HG03439 (cell line): Measurements from ENCODE around the gene EXOC4.

Experiments used
- ATAC-seq: cut with Tn5 transposase; IDR thresholded peaks from one replicate; pipeline ENCODE4 v1.9.1; 2021; ENCODE audit warnings: mild to moderate bottlenecking, moderate library complexity; ENCODE audit not compliant: unreplicated experiment

EXOC4 gene

DNA sequence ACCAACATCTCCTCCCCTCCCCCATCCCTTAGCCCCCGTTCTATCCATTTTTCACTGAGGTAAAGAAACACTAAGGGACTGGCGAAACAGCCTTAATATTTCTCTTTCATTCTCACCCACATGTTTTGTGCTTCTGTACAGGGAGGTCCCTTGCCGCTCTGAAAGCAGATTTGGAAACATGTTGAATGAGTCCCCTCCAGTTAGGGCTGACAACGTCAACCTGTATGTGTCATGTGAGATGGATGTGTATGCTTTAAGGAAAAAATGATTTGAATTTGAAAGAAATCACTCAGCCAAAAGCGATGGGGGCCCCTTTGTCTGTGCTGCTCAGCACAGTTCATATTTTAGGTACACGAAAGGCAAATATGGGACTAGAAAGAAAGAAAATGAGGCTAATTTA is 560.0 kb downstream of the EXOC4 start:
- ATAC-seq = no peak

DNA sequence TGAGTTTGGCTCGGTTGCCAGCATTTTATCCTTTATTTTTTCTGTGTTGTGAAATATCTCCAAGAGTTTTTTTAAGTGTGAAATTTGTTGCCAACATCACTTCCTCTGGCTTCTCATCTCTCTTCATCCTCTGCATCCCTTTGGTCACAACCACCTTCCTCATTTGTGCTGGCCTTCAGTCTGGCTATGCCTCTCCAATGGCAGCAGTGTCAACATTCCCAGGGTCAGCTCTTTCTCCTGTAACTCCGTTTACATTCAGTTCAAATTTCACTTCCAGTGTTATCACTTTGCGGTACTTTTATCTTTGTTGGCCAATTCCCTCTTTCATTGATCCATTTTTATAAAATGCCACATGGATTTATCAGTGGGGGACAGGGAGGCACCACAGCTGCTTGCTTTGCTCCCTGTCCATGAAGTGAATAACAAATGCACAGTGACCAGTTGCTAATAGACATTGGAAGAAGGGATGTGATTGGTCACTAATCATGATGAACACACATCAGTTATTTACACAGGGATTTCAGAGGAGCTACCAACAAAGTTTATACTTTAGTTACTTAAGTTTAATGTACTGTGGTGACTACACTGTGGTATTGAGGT is 562.8 kb downstream of the EXOC4 start:
- ATAC-seq = no peak

DNA sequence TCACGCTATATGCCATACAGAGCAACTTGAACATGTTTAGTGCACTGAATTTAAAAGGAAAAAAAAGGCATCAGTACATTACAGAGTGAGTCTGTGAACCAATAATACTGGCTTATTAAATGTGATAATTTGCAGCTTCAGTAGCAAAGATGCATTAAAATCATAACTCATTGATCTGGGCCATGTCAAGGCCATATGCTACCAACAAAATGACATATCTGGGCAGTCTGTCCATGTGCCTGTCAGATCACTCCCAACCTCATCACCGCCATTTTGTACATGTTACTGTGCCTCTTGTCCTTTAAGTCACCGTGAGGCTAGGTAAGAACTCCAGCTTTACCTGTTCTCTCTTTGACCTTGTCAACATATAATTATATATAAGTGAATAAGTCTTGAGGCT is 566.8 kb downstream of the EXOC4 start:
- no peak for ATAC-seq

DNA sequence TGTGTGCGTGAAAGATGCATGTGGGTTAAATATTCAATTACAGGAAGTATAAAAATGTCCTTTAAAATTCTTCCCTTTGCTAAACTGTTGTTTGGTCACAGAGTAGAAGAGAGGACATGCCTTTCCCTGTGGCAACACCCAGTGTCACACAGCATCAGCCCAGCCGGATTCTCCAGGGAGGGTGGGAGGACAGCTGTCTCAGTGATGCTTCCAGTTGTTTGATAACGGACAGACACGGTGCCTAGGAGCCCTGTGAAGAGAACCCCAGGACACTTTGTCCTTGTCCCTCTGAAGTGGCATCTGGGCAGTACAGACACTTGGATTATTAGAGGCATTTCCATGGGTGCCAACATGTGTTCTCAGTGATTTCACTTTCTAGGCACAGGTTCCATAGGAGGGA is 567.7 kb downstream of the EXOC4 start:
- no peak for ATAC-seq

DNA sequence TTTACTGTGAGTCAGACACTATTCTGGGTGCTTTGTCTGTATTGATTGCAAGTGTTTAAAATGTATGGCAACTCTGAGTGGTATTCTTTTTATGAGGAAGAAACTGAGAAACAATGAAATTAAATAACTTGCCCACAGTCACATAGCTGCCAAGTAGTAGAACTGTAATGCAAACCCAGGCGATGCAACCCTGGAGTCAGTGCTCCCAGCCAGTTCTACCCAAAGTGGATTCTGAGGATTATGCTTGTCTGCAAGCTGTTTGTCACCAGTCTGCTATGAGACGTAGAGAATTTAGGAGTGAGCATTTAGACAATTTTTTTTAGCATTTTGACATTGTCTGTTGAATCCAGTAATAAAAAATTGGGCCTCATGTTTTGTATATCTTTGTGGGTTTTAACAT is 568.3 kb downstream of the EXOC4 start:
- ATAC-seq = no peak

DNA sequence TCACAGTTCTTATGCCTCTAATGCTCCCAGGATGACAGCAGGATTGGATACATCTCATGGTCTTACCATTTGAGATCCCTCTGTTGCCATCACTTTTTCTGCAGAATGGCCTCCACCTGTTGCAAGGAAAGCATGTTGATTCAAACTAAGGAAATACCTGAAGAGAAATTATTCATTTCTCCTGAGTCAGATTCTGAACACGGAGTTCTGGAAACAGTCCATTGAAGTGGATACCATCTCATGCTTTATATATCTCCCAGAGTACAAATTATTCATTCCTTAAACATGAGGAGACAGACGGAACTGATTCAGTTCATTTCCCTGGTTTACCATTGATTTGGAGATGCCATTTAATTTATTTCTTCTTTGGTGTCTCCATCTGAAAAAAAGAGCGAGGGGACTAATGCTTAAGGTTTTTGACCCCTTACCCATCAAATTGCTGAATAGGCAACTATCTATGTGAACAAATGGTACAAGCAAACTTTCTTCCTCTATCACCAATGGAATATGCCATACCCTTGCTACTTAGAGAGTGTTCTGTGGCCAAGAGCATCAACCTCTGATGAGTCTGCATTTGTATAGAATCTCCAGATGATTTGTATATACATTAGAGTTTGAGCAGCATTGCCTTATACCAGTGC is 569.2 kb downstream of the EXOC4 start:
- ATAC-seq = no peak

DNA sequence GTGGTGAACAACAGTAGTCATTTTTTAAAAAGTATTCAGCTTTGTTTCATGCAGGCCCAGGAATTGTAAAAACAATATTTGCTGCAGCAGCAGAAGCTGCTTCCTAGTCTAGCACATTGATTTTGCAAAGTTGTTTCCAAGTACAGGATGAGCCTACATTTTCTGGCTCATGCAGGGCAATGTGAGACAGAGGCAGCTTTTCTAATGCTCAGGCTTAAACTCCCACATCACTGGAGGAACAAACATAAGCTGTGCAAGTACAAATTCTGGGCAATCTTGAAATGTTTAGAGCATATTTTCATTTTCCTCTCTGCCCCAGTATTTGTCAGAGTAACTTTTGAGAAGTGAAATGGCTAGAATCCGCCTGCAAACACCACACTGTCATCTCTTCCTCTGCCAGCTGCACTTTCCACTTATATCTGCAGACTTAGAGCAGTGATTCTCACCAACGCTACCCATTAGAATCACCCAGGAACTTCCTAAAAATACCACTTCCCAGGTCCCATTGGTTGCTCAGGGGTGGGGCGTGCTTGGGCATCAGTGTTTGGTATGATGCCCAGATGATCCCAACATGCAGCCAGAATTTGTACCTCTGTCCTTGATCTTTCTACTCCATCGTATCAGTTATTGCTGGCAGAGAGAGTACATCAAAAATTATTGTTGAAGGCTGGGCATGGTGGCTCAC is 570.1 kb downstream of the EXOC4 start:
- ATAC-seq = no peak

DNA sequence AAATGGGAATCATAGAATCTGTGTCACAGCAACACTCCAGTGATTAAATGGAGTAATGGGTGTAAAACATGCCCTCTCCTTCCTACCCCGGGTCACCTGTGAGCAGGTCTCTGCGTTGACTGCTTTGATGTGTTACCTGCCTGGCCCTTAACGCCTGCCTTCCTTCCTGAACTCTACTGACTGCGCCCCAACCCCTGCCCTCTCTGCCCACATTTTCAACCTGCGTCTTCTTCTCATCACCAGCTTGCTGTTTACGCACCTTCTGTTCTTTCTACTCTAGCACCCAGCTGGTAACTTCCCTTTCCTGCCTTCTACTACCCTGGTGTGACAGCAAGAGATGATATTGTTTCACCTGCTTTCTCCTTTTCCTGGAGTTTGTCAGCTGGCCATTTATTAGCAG is 571.3 kb downstream of the EXOC4 start:
- no peak for ATAC-seq

DNA sequence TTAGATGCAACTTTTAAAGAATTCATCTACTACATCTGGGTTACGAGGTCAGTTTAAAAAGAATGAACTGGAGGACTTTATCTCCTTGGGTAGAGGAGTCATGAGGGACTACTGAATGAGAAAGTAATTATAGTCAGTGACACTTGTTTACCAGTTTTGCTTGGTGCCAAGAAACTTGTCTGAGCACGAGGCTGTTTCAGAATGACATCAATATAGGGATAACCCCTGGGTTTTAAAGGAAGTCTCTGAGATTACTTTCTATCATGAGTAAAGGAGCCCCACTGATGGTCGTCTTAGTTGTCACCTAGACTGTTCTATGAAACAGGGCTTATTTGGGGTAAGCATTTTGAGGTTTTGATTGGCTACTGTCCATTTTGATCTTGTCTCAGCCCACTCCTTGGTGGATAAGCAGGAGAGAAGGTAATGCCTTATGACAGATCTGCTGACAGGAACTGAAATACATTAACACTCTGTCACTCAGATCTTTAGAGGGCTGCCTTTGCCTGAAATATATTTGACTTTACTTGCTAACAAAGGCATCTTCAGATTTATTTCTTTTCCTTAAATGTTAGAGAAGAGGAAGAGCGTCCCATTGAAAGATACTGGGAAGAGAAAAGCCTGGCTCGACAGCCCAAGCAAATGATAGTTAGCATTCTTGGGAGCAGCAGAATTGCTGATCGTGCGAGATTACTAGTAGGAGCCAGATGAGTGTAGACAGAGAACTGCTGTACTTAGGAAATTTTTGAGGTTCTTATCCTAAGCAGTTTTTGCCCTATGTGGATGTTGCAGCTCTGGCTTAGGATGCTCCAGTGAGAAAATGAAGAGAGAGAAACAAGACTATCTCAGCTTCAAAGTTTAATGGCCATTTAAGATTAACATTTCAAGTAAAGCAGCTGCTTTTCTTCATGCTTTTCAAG is 575.1 kb downstream of the EXOC4 start:
- peak; percentile 81 for ATAC-seq

DNA sequence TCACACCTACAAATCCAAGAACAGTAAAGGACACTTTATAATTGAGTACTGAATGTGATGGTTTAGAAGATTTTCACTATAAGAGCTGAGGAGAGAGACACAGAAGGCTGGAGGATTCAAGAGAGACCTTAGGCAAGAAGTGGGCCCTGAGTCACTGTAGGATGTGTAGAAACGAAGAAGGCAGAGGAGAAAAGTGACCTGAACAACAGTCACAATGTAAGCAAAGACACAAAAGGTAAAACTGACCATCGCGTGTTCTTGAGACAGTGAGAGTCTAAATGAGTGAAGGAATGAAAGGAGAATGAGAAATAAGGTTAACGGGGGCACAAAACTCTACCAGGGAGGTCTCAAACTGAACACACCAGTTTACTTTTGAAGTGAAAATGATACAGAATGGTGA is 576.0 kb downstream of the EXOC4 start:
- no peak for ATAC-seq

DNA sequence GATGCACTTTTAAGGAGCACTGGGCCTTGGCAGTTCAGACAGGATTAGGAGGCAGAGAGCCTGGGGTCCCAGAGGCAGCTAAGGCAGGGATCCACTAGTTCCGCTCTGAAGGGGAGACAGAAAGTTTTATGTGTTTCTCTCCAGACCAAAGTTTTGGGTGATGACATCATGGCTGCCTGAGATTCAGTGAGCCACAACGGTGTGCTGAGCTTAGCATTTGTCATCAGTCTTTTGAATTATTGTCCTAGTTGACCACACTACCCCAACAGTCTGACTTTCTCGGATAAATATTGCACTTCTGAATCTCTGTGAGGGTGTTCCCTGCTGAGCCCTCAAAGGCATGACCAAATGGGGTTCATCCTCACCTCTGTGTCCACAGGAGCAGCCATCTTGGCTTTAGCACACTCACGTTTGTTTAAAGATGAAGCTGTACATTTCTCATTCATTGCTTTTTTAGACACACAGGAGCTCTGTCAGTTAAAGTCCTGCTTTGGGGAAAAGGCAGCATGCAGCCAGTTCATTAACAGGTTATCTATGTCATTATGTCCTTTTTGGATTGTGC is 576.5 kb downstream of the EXOC4 start:
- ATAC-seq = no peak

DNA sequence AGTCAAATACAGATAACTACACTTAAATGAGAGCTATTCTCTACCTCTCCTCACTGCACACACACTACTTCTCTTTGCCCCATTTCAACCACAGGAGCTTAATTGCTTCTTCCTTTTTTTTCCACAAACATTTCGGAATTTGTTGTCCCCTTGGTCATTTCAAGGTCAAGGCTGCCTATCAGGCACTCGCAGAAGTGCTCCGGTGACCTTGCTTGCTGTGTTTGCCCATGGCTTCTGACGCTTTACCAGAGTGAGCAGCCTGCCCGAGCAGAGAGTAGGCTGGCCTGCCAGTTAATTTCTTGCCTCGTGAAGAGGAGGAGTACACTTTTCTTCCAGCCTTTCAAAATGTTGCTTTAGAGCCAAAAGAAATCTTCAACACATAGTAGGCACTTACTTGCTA is 577.2 kb downstream of the EXOC4 start:
- no peak for ATAC-seq

DNA sequence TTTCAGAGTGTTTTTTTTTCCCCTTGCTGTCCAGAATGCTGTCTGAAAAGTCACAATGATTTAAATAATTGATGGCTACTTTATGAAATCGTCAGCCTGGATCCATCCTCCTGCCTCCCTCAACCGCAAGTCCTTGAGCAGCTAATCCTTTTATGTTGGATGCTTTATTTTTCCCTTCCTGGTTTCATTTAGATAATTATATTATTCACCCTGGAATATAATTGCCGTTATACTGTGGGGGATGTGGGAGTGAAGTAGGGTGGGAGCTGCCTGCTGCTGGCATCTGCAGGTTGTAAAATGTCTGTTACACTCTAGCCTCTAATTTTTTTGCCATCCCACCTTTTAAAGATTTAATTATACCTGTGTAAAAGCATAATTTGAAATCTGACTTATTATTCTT is 583.8 kb downstream of the EXOC4 start:
- ATAC-seq = no peak

DNA sequence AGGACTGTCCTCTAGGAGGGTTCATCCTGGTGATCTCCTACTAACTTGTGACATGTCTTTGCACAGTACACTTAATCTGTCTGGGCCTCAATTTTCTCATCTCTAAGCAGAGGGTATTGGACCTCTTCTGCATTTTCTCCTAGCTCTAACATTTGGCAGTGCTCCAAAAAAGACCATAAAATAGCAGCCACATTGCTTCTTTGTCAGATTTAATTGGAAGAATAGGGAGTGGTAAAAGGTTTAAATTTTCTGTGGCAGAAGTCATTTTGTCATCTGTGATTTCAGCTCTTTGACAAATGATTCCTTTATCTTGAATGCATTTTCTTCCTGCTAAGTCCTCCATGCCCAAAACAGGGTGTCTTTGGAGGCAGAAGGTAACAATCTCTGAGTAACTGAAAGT is 584.3 kb downstream of the EXOC4 start:
- no peak for ATAC-seq

DNA sequence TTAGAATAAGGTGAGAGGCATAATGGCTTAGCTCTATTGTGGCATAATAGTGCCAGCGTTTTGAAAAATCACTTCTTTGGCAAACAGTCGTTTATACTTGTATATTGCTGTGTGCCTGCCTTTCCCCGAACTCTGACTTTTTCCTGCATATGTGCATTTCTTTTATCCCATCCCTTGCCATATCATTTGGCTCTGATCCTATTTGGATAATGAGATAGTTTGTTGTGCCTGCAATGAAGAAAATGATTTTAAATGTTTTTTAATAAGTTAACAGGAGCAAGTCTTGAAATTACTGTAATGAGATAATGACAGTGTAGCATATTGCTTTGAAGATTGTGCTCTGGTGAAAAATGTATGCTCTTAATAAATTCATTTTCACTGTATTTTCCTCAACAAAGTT is 586.2 kb downstream of the EXOC4 start:
- no peak for ATAC-seq

DNA sequence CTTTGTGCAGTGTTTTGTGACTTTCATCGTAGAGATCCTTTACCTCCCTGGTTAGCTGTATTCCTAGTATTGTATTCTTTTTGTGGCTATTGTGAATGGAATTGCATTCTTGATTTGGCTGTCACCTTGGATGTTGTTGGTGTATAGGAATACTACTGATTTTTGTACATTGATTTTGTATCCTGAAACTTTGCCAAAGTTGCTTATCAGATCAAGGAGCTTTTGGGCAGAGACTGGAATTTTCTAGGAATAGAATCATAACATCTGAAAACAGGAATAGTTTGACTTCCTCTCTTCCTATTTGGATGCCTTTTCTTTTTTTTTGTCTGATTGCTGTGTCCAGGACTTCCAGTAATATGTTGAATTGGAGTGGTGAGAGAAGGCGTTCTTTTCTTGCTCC is 590.5 kb downstream of the EXOC4 start:
- ATAC-seq = no peak

DNA sequence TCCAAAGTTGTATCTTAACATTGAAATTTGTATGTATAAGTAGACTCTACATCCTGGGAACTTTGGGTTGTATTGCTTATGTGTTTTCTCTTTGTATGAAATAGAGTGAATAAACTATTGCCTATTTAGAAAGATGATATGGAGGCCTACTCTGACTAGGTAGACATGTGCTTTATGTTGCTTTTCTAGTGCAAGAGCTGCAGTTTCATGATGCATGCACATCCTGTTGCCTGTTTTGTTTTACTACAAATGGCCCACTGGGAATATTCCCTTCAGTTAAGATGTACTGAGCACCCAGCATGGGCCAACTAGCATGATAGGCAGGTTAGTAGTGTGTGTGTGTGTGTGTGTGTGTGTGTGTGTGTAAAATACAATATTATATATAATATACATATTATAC is 592.1 kb downstream of the EXOC4 start:
- ATAC-seq = no peak

DNA sequence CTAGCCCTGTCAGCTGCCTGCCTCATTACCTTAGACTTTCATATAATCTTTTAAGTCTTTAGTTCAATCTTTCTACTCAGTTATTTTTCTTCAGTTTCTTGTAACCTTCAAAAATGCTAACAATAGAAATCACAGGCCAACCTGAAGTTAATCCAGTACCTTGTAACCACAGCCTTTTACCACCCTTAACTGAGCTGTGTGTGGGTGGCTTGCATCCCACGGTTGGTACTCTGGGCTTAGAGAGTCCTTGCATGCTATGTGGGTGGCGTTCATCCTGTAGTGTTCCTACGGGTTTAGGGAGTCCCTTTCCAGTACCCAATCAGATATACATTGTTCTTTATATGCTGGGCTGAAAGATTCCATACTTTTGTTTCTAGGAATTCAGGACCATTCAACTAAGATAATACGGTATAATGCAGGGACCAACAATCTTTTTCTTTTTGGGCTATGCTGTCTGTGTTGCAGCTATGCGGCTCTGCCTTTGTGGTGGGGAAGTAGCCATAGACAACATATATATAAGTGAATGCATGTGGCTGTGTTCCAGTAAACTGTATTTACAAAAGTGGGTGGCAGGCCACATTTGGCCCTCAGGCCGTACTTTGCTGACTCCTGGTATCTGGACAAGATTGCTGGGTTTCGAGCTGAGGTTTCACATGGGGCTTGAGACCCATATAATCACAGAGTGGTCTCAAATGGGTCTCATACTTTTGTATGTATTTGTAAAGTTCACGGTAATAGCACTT is 593.5 kb downstream of the EXOC4 start:
- no peak for ATAC-seq

DNA sequence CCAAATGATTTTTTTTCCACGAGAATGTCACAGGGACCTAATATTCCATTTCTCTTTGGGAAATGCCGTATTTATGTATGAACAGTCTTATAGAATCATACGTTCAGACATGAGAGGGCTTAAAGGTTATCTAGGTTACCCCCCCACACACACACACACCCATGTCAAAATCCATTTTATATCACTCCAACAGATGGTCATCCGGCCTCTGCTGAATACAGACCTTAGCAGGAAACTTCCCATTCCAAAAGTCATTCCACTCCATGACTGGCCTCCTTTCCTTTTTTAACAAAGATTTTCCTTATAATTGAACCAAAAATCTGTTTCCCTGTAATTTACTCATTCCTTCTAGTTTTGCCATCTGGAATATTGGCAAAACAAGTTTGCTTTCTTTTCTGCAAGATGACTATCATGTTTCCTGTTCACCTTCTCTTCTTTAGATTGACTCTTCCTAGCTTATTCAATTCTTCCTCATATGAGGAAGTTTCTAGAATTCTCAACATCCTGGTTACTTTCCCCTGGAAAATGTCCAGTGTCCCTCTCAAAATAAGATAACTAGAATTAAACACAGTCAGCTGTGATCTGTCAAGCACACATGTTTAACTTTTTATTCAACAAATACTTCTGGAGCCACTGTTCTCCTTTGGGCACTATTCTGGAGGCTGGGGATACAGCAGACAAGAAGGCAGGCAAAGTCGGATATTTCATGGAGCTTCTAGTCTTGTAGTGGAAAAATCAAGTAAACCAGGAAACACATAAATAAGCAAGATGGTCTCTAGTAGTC is 597.8 kb downstream of the EXOC4 start:
- no peak for ATAC-seq

DNA sequence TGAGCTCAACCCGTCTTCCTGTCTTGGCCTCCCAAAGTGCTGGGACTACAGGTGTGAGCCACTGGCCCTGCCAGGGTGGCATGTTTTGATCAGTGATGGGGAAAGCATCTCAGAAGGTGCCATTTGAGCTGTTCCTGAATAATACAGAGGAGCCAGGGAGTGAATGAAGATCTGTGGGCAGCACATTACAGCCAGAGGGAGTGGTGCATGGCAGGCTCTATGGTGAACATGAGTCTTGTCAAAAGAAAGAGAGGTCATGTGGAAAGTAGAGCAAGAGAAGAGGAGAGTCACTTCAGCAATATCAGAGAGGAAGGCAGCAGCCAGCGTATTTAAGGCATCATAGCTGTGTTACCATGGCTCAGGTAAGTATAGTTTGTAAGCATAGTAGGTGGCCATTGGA is 598.5 kb downstream of the EXOC4 start:
- ATAC-seq = no peak
